LNCaP clone FGC (cell line): ENCODE results near the gene WNT16.

ENCODE experiments used
- DNase-seq: peaks from one replicate; pipeline ENCODE4 v3.0.0-alpha.2; 2011; ENCODE audit warnings: low read depth
- H3K4me3 ChIP-seq: 2 replicates; pipeline ENCODE4 v1.5.1; 2011; ENCODE audit warnings: mild to moderate bottlenecking, low read depth, low read length, control low read depth
- TF ChIP-seq, protein P1 (sequence below): IDR thresholded peaks from 2 replicates; pipeline ENCODE4 v1.5.1; 2012; ENCODE audit warnings: mild to moderate bottlenecking; ENCODE audit not compliant: control insufficient read depth, insufficient read depth; ENCODE audit errors: extremely low read depth

Gene WNT16

DNA sequence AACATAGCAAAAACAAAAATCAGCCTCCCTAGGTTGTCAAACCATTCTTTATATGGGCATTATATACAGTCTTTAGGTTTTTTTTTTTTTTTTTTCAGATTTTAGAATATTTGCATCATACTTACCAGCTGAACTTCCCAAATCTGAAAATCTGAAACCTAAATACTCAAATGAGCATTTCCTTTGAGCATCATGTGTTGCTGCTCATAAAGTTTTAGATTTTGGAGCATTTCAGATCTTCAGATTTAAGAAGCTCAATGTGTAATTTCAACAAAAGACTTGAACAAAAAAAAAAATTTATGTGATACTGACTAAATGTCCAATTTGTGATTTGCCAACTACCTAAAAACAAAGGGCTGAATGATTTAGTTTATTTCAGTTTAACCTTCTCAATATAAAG, 53.7 kb downstream of the WNT16 start:
- TF ChIP-seq, protein P1, sequence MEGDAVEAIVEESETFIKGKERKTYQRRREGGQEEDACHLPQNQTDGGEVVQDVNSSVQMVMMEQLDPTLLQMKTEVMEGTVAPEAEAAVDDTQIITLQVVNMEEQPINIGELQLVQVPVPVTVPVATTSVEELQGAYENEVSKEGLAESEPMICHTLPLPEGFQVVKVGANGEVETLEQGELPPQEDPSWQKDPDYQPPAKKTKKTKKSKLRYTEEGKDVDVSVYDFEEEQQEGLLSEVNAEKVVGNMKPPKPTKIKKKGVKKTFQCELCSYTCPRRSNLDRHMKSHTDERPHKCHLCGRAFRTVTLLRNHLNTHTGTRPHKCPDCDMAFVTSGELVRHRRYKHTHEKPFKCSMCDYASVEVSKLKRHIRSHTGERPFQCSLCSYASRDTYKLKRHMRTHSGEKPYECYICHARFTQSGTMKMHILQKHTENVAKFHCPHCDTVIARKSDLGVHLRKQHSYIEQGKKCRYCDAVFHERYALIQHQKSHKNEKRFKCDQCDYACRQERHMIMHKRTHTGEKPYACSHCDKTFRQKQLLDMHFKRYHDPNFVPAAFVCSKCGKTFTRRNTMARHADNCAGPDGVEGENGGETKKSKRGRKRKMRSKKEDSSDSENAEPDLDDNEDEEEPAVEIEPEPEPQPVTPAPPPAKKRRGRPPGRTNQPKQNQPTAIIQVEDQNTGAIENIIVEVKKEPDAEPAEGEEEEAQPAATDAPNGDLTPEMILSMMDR, result no peak
- DNase-seq, result no peak
- no peak overlapping the region for H3K4me3 ChIP-seq

DNA sequence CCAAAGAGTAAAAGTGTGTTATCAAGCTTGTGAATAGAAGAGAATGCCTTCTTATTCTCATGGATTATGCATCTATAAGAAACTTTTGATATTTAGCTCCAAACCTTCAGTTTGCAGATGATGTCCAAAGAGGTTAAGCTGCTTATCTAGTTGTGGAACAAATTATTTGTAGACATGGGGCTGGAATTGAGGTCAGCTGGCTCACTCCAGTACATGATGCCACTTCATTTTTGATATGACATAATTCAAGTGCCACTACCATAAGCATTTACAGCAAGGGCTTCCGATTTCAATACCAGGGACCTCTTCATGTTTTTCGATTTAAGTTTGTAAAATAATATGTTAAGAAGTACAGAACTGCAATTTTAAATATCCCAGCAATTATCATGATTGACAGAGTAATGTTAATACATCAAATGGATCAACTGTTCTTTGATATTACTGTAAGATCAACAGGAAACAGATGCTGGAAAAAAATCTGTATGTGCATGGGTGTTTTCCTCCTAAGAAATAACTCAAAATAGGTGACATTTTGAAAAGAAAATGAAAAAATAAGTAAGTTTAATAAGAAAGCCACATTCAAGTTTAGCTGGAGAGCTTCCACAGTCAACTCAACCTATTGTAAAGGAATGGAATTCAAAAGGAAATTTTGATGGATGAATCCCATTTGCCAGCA, 54.6 kb downstream of the WNT16 start:
- TF ChIP-seq, protein P1, result no peak
- H3K4me3 ChIP-seq, result no peak overlapping the region
- no peak for DNase-seq

DNA sequence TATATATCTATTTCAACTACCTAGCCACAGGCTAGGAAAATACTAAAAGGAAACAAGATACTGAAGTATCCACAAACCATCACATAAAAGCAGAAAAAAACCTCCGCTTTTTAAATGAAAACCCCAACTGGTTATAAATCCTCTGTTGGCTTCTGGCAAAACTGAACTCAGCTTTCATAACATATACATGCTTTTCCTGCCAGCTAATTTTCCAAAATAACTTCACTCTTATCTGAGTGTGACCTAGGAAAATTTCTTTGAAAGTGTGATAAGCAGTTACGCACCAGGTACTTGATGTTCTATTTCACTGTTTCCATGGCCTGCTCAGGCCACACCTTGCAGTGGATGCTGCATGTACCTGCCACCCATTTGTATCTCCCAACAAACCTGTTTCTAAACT, 55.5 kb downstream of the WNT16 start:
- H3K4me3 ChIP-seq, result no peak overlapping the region
- TF ChIP-seq, protein P1, result no peak
- no peak for DNase-seq

DNA sequence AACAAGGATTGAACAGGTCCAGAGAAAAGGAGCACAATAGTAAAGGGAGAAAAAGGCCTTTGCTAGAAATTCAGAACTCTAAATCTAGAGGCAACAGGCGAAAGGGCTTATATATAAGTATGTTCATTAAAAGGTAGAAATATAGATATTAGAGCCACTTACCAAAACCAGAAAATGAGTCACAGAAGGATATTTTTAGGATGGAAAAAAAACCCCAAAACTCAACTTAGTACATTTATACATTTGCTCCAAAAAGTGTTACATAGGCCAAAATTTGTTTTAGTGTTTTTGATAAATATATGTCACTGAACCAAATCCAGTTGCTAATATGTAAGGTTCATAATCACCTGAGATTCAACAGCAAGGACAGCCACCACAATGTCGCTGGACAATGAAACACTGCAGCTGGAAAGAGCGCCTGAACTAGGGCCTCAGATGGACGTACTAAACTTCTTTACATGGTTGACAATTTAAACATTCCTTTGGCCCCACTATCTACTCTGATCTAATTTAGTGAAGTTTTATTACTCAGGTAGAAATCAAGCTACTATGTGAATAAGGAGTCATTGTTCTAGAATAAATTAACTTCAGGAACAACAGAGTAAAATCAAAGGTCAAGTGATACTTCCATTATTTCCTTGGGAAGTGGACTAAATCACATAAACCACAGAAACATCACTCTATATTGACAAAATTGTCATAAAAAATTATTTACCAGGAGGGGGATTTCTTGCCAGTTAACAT, 56.4 kb downstream of the WNT16 start:
- no peak for DNase-seq
- H3K4me3 ChIP-seq, result no peak overlapping the region
- TF ChIP-seq, protein P1, result no peak

DNA sequence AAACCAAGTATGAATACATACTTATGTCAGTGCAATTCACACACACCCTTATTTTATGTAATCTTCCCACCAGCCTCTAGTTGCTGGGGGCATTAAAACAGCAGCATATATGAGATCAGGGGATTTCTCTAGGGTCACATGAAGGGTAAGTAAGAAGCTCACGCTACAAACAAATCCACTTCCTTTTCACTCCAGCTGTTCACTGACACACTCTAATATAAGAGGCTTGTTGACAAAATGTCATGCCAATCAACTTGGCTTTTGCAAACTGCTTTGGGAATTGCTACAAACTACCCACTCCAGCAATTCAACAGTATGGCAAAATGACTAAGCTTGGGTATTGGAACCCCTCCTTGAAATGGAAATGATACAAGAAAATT, 57.0 kb downstream of the WNT16 start:
- no peak overlapping the region for H3K4me3 ChIP-seq
- DNase-seq, result no peak

DNA sequence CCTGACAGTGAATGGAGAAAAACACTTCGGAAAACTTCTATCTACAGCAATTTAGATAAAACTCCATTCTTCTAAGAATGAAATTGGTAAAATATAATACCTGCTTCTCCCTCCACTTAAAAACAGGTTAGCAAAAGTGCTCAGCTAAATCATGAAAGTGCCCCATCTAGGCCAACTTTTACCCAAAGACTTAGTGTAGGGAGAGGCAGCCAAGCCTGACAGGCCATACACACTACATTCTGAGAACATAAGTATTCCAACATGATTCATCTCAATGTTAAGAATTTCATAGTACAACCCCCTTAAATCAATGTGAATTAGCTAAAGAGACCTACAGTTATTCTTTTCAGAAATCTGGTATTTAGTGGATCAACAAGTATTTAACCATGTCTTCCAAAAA, 60.1 kb downstream of the WNT16 start:
- no peak for DNase-seq
- TF ChIP-seq, protein P1, result no peak
- no peak overlapping the region for H3K4me3 ChIP-seq

More for the DNA sequence above, 57.0 kb downstream of the WNT16 start:
- TF ChIP-seq, protein P1, result no peak

DNA sequence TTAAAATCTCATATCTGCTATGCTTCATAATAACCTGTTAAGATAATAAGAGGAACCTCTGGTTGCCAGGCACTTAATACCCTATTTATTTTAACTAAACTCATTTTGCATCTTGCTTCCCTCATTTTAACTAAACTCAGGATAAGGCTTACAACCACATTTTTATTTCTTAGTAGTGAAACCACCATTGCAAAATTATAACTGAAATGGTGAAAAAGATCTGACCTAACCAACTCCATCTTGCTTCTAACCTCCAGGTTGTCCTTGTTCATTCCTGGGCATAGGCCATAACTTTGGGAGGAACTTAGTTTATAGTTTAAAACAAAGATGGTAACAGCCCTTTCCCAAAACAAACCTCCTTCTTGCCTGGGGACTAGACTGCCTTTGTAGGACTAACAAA, 61.3 kb downstream of the WNT16 start:
- TF ChIP-seq, protein P1, result no peak
- DNase-seq, result no peak
- H3K4me3 ChIP-seq, result no peak overlapping the region
